GM12891 (cell line): ENCODE measurements around the gene CDKL5.
"Not testable (repeated sequence)": the region's sequence is repeated elsewhere in the genome, so short reads cannot be mapped to it uniquely, and the experiment has no call there.

Experiments used
- DNase-seq: peaks from one replicate; pipeline ENCODE4 v3.0.0; 2011; ENCODE audit warnings: low spot score; ENCODE audit not compliant: insufficient read length
- FAIRE-seq: peaks from 2 replicates; lab custom pipeline; 2011; peaks lifted over from hg19 to GRCh38; lab: Jason Lieb, UNC
- PAX5 ChIP-seq: IDR thresholded peaks from 2 replicates; pipeline ENCODE4 v1.6.1; 2011; ENCODE audit warnings: low read length, moderate library complexity, mild to moderate bottlenecking; ENCODE audit not compliant: insufficient read depth, severe bottlenecking
- POLR2A ChIP-seq: IDR thresholded peaks from 2 replicates; pipeline ENCODE4 v1.6.1; 2011; ENCODE audit warnings: low read depth, low read length, control low read depth
- POLR2AphosphoS5 ChIP-seq: IDR thresholded peaks from 2 replicates; pipeline ENCODE4 v1.6.1; 2011; ENCODE audit warnings: low read depth, low read length, control low read depth
- POU2F2 ChIP-seq: IDR thresholded peaks from 2 replicates; pipeline ENCODE4 v1.6.1; 2011; ENCODE audit warnings: low read depth, mild to moderate bottlenecking, control low read depth, low read length, moderate library complexity
- SPI1 ChIP-seq: IDR thresholded peaks from 2 replicates; pipeline ENCODE4 v1.6.1; 2011; ENCODE audit warnings: low read depth, low read length, control low read depth
- TAF1 ChIP-seq: IDR thresholded peaks from 2 replicates; pipeline ENCODE4 v1.6.1; 2011; ENCODE audit warnings: low read depth, low read length, control low read depth

The CDKL5 gene

DNA sequence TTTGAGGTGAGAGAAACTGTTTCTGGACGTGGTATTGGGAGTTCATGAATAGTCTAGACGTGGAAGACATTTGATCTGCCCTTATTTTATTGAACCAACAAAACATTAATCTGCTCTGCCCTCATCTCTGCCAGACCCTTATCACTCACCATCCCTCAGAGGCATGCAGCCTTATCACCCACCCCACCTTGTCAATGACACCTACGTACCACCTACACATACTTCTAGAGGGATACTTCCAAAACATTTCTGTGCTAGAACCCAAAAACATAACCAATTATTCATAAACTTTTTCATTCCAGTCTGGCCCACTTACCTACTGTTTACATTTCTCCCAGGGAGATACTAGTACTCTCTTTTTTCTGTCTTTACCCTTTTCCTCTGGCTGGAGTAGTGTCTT lies 141.3 kb downstream of the CDKL5 start:
- no peak for TF ChIP-seq TAF1
- FAIRE-seq (no peak), DNase-seq (no peak)

DNA sequence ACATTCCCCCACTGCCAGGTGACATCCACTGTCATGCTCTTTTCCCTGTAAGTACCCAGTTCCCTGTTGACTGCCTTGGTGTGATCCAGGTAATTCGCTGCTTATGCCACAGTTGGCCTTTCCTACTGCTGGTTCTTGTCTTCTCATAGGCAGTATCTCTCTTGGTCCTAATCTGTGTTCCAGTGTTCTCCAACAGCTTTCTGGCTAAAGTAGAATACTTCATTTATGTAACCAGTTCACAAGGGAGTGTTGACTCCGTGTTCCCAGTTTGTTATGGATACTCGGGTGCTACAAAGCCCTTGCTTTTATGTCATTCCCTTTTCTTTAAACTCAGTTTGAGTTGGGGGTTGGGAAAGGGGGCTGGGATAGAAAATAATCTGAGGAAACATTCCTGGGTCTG lies 148.1 kb downstream of the CDKL5 start:
- DNase-seq = no peak
- FAIRE-seq = no peak
- TF ChIP-seq POU2F2 (no peak), POLR2A (no peak), SPI1 (no peak), PAX5 (no peak), TAF1 (no peak), POLR2AphosphoS5 (no peak)

DNA sequence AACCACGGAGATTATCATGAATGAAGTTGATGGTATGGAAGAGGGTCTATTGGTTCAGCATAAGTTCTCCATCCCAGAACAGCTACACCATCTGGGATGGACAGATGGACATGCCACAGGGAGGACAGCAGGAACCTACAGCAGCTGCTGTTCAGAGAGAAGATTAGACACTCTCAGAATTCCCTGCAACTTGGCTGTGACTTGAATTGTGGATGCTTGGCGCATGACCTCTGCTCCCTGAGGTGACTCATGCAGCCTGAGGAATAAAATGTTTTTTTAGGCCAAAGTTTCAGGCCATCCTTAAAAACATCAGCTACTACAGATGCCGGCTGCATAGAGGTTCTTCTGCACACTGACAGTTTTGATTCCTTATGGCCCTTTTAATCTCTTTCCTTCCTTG lies 149.2 kb downstream of the CDKL5 start:
- no peak for TF ChIP-seq SPI1
- no peak for TF ChIP-seq POLR2A
- TF ChIP-seq POLR2AphosphoS5 = no peak
- TF ChIP-seq POU2F2 = no peak
- no peak for TF ChIP-seq TAF1
- no peak for TF ChIP-seq PAX5
- DNase-seq = no peak
- FAIRE-seq = no peak

GRCh38 chrX:18575744-18576143 lies 150.3 kb downstream of the CDKL5 start:
- peak; percentile 55 for FAIRE-seq
- no peak for DNase-seq
- TF ChIP-seq PAX5 = no peak
- no peak for TF ChIP-seq SPI1
- no peak for TF ChIP-seq TAF1
- TF ChIP-seq POU2F2 = no peak
- no peak for TF ChIP-seq POLR2AphosphoS5
- TF ChIP-seq POLR2A = no peak

GRCh38 chrX:18577400-18577799 lies 152.0 kb downstream of the CDKL5 start:
- FAIRE-seq = peak; percentile 23
- TF ChIP-seq PAX5 (no peak), SPI1 (no peak)
- DNase-seq = no peak

DNA sequence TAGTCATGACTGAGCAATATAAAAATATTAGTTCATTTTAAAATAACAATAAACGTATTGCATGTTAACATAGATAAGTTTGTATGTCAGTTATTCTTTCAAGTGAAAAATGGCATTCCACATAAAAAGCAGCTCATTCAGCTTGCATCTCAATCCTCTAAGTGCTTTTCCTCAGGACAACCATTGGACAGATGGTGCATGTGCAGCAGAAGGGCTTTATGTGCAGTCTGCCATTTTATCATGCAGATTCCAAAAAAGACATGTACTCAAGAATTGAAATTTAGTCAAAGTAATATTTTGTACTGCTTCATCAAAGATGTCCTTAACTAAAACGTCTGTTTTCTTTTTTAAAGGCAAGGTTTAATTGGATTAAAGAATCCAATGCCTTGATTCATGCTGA lies 153.1 kb downstream of the CDKL5 start:
- no peak for FAIRE-seq
- no peak for DNase-seq
- TF ChIP-seq TAF1 (no peak), POLR2AphosphoS5 (no peak), POU2F2 (no peak), SPI1 (no peak), PAX5 (no peak), POLR2A (no peak)

- DNase-seq (no peak), FAIRE-seq (no peak)
- TF ChIP-seq POLR2AphosphoS5 (no peak), POU2F2 (no peak), PAX5 (no peak), POLR2A (no peak), SPI1 (no peak), TAF1 (no peak)
Measured at GRCh38 chrX:18579495-18579894, 154.1 kb downstream of the CDKL5 start.

- TF ChIP-seq POLR2A = no peak
- no peak for TF ChIP-seq PAX5
- TF ChIP-seq SPI1 = no peak
- no peak for TF ChIP-seq TAF1
- no peak for TF ChIP-seq POLR2AphosphoS5
- TF ChIP-seq POU2F2 = no peak
- DNase-seq (no peak), FAIRE-seq (no peak)
Measured at GRCh38 chrX:18582910-18583493, 157.6 kb downstream of the CDKL5 start.

- not testable (repeated sequence) for FAIRE-seq
Measured at GRCh38 chrX:18589292-18589691, 163.9 kb downstream of the CDKL5 start.

DNA sequence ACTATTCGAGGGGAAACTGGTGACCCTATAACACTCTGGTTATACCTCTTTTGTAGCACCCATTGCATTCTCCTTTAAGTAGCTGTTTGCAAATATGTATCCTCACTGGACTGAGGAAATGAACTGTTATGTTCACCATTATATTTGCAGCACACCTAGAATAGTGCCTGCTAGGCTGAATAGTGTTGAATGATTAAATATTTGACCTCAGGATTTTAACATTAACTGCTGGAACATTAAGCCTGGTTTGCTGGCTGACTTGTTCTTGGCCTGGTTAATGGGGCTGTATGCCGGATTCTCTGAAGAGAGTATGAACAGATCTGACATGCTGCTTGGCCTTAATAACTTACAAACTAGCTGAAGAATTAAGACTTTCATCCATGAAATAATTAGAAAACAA lies 166.4 kb downstream of the CDKL5 start:
- no peak for TF ChIP-seq POU2F2
- TF ChIP-seq TAF1 = no peak
- TF ChIP-seq SPI1 = no peak
- no peak for TF ChIP-seq POLR2A
- TF ChIP-seq PAX5 = no peak
- TF ChIP-seq POLR2AphosphoS5 = no peak
- no peak for FAIRE-seq
- no peak for DNase-seq

More at GRCh38 chrX:18589292-18589691, 163.9 kb downstream of the CDKL5 start:
- not testable (repeated sequence) for DNase-seq

GRCh38 chrX:18594079-18594478 lies 168.7 kb downstream of the CDKL5 start:
- DNase-seq (no peak), FAIRE-seq (no peak)
- TF ChIP-seq POLR2AphosphoS5 (no peak), TAF1 (no peak), SPI1 (no peak), POLR2A (no peak)
